GM12878 (cell line): ENCODE results near the gene SOWAHC. TPM values are rescaled to one million over a fixed set of nuclear protein-coding genes. Genes with fewer than 3 reads are reported as not detected.

Experiments
- ATF7 ChIP-seq: fragments of 450-650 bp; IDR thresholded peaks from 2 replicates; pipeline ENCODE4 v1.6.1; 2016; ENCODE audit warnings: low read depth, mild to moderate bottlenecking
- BCLAF1 ChIP-seq: fragments of 450-650 bp; IDR thresholded peaks from 2 replicates; pipeline ENCODE4 v1.6.1; 2017; ENCODE audit warnings: antibody characterized with exemption, mild to moderate bottlenecking, moderate library complexity
- BRCA1 ChIP-seq: IDR thresholded peaks from 2 replicates; pipeline ENCODE4 v1.6.1; 2011; ENCODE audit warnings: low read depth, low read length, improper control_type of control experiment
- CHD1 ChIP-seq: IDR thresholded peaks from 2 replicates; pipeline ENCODE4 v1.6.1; 2012; ENCODE audit warnings: low read depth, low read length, improper control_type of control experiment
- EZH2 ChIP-seq: IDR thresholded peaks from 2 replicates; pipeline ENCODE4 v1.6.1; 2012; ENCODE audit warnings: low read depth, mild to moderate bottlenecking, control low read depth, inconsistent platforms, low read length, borderline replicate concordance; ENCODE audit not compliant: control insufficient read depth
- GABPA ChIP-seq: IDR thresholded peaks from 2 replicates; pipeline ENCODE4 v1.6.1; 2014; ENCODE audit warnings: antibody characterized with exemption, low read depth, mild to moderate bottlenecking, inconsistent platforms
- HDGF ChIP-seq: fragments of 450-650 bp; IDR thresholded peaks from 2 replicates; pipeline ENCODE4 v1.6.1; 2016; ENCODE audit warnings: antibody characterized with exemption
- IRF4 ChIP-seq: IDR thresholded peaks from 2 replicates; pipeline ENCODE4 v1.6.1; 2011; ENCODE audit warnings: low read depth, low read length
- JUNB ChIP-seq: IDR thresholded peaks from 2 replicates; pipeline ENCODE4 v1.6.1; 2016; ENCODE audit warnings: antibody characterized with exemption, mild to moderate bottlenecking
- MTA2 ChIP-seq: fragments of 450-650 bp; IDR thresholded peaks from 2 replicates; pipeline ENCODE4 v1.6.1; 2016; ENCODE audit warnings: low read depth, mild to moderate bottlenecking, moderate library complexity
- MXI1 ChIP-seq: fragments of 150-350 bp; IDR thresholded peaks from 2 replicates; pipeline ENCODE4 v1.6.1; 2011; ENCODE audit warnings: low read depth, mild to moderate bottlenecking, inconsistent platforms, low read length, improper control_type of control experiment
- NRF1 ChIP-seq: conservative IDR thresholded peaks from 2 replicates; pipeline ENCODE4 v1.6.1; 2011; ENCODE audit warnings: mild to moderate bottlenecking, low read depth, low read length, improper control_type of control experiment
- PAX8 ChIP-seq: fragments of 450-650 bp; IDR thresholded peaks from 2 replicates; pipeline ENCODE4 v1.6.1; 2017; ENCODE audit warnings: mild to moderate bottlenecking, moderate library complexity
- RCOR1 ChIP-seq: conservative IDR thresholded peaks from 2 replicates; pipeline ENCODE4 v1.6.1; 2012; ENCODE audit warnings: low read depth, low read length, improper control_type of control experiment
- ZNF207 ChIP-seq: fragments of 450-650 bp; IDR thresholded peaks from 2 replicates; pipeline ENCODE4 v1.6.1; 2014; ENCODE audit warnings: antibody characterized with exemption, mild to moderate bottlenecking, borderline replicate concordance
- ZNF274 ChIP-seq: IDR thresholded peaks from one replicate; pipeline ENCODE4 v1.8.0; 2011; ENCODE audit not compliant: insufficient read length, insufficient read depth
- polyA plus RNA-seq, 11 experiments: library from polyadenylated mRNA; depleted of rRNA in 4 of 11; unstranded in 6 of 11; stranded (reverse) in 5 of 11; fragments of >200 nt; fragmentation: Nextera tagmentation in 4 of 11; fragmentation: Illumina TruSeq in 1 of 11; extraction: Ambion mirVana in 4 of 11; extraction: Trizol in 1 of 11; gene quantifications; 1 replicate in 1 of 11; 2 replicates in 10 of 11; pipeline versions ENCODE4 v1.2.1 to v1.2.3, GENCODE V29; 2011 to 2016; ENCODE audit warnings: inconsistent platforms in 2 of 11, missing spikeins in 2 of 11, low read depth in 1 of 11
- total RNA-seq, 4 experiments: library from RNA; depleted of rRNA in 3 of 4; stranded (reverse); fragments of >200 nt in 3 of 4; fragmentation: Illumina TruSeq in 1 of 4; extraction: Trizol in 1 of 4; gene quantifications; 2 replicates each; pipeline versions ENCODE4 v1.2.1 to v1.2.3, GENCODE V29; 2013 to 2021
- TF ChIP-seq, protein P1 (sequence below): fragments of 150-350 bp; IDR thresholded peaks from 2 replicates; pipeline ENCODE4 v1.6.1; 2016; ENCODE audit warnings: low read depth, low read length
- TF ChIP-seq, protein P2 (sequence below): fragments of 450-650 bp; IDR thresholded peaks from 2 replicates; pipeline ENCODE4 v1.6.1; 2017; ENCODE audit warnings: mild to moderate bottlenecking, moderate library complexity
- TF ChIP-seq, protein P3 (sequence below): IDR thresholded peaks from 2 replicates; pipeline ENCODE4 v1.6.1; 2011; ENCODE audit warnings: borderline replicate concordance, low read depth, mild to moderate bottlenecking, moderate library complexity, low read length; ENCODE audit not compliant: insufficient read depth, poor library complexity, severe bottlenecking

SOWAHC gene
- total and polyA plus RNA-seq, 10 of the 15 experiments (the other 5 are each of a cell fraction or from before 2014, with no cell fraction given), result 0.48 to 2.6 (median 1.8) TPM

DNA sequence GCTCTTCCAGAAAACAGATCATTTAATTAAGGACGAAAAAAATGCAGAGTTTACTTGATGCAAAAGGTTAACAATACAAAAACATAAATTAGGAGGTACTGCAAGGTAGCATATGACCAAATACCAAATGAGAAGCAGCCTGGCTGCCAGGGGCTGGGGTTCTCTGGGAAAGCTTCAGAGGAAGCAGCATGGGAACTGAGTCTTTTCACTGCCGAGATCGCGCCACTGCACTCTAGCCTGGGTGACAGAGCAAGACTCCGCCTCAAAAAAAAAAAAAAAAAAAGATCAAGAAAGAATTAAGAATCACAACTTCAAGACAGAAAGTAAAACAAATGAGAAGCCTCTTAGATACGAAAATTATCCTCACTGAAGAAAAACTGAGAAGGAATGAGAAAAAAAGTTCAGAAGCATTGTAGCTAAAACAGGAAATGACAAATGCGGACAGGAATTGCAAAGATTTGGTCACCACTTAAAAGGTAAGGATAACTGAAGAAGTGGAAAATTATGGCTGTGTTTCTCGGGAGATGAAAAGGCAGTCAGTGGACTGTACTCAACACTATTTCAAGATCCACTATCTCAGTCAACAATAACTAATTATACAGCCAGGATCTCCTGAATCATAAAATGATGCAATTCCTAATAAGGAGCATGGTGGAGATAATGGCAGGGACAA lies 4.7 kb upstream of the SOWAHC start (continued):
- TF ChIP-seq BCLAF1 (no peak), BRCA1 (no peak), GABPA (no peak), JUNB (no peak), PAX8 (no peak), CHD1 (no peak), ZNF274 (no peak), ZNF207 (no peak), MTA2 (peak; percentile 33; the same call in 1 of the 2 replicates), HDGF (0 out of 2 replicates have a peak, but pooled peaks have one; percentile 41), RCOR1 (no peak), IRF4 (no peak), MXI1 (no peak), ATF7 (no peak; the same call in none of the 2 replicates), EZH2 (no peak), NRF1 (no peak)
- TF ChIP-seq, protein P1, sequence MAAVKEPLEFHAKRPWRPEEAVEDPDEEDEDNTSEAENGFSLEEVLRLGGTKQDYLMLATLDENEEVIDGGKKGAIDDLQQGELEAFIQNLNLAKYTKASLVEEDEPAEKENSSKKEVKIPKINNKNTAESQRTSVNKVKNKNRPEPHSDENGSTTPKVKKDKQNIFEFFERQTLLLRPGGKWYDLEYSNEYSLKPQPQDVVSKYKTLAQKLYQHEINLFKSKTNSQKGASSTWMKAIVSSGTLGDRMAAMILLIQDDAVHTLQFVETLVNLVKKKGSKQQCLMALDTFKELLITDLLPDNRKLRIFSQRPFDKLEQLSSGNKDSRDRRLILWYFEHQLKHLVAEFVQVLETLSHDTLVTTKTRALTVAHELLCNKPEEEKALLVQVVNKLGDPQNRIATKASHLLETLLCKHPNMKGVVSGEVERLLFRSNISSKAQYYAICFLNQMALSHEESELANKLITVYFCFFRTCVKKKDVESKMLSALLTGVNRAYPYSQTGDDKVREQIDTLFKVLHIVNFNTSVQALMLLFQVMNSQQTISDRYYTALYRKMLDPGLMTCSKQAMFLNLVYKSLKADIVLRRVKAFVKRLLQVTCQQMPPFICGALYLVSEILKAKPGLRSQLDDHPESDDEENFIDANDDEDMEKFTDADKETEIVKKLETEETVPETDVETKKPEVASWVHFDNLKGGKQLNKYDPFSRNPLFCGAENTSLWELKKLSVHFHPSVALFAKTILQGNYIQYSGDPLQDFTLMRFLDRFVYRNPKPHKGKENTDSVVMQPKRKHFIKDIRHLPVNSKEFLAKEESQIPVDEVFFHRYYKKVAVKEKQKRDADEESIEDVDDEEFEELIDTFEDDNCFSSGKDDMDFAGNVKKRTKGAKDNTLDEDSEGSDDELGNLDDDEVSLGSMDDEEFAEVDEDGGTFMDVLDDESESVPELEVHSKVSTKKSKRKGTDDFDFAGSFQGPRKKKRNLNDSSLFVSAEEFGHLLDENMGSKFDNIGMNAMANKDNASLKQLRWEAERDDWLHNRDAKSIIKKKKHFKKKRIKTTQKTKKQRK, result no peak
- TF ChIP-seq, protein P2, sequence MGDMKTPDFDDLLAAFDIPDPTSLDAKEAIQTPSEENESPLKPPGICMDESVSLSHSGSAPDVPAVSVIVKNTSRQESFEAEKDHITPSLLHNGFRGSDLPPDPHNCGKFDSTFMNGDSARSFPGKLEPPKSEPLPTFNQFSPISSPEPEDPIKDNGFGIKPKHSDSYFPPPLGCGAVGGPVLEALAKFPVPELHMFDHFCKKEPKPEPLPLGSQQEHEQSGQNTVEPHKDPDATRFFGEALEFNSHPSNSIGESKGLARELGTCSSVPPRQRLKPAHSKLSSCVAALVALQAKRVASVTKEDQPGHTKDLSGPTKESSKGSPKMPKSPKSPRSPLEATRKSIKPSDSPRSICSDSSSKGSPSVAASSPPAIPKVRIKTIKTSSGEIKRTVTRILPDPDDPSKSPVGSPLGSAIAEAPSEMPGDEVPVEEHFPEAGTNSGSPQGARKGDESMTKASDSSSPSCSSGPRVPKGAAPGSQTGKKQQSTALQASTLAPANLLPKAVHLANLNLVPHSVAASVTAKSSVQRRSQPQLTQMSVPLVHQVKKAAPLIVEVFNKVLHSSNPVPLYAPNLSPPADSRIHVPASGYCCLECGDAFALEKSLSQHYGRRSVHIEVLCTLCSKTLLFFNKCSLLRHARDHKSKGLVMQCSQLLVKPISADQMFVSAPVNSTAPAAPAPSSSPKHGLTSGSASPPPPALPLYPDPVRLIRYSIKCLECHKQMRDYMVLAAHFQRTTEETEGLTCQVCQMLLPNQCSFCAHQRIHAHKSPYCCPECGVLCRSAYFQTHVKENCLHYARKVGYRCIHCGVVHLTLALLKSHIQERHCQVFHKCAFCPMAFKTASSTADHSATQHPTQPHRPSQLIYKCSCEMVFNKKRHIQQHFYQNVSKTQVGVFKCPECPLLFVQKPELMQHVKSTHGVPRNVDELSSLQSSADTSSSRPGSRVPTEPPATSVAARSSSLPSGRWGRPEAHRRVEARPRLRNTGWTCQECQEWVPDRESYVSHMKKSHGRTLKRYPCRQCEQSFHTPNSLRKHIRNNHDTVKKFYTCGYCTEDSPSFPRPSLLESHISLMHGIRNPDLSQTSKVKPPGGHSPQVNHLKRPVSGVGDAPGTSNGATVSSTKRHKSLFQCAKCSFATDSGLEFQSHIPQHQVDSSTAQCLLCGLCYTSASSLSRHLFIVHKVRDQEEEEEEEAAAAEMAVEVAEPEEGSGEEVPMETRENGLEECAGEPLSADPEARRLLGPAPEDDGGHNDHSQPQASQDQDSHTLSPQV, result no peak
- TF ChIP-seq, protein P3, sequence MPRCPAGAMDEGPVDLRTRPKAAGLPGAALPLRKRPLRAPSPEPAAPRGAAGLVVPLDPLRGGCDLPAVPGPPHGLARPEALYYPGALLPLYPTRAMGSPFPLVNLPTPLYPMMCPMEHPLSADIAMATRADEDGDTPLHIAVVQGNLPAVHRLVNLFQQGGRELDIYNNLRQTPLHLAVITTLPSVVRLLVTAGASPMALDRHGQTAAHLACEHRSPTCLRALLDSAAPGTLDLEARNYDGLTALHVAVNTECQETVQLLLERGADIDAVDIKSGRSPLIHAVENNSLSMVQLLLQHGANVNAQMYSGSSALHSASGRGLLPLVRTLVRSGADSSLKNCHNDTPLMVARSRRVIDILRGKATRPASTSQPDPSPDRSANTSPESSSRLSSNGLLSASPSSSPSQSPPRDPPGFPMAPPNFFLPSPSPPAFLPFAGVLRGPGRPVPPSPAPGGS, result peak; percentile 11
